K562 (cell line): ENCODE data around the gene EPHA4. TPM values are rescaled to one million over a fixed set of nuclear protein-coding genes. Genes with fewer than 3 reads are reported as not detected.

Experiments
- ATAC-seq: fragments of 200-7000 bp; cut with Tn5 transposase; 3 replicates; pipeline ENCODE4 v1.9.1; 2020; ENCODE audit warnings: moderate library complexity
- BruUV-seq: library from RNA; stranded (reverse); fragments of 400-500 nt; replicated peaks from 2 replicates; lab custom pipeline; 2021; lab: Mats Ljungman, UMichigan
- CTCF ChIA-PET: fragments of 300-600 bp; formaldehyde crosslinking; extraction: SDS; loops from one replicate; lab custom pipeline; 2021; ENCODE audit warnings: low intra/inter-chr PET ratio; lab: Yijun Ruan, JAX
- POLR2A ChIA-PET: fragments of 300-600, 350-650 bp; sonication (Branson Sonifier 250); formaldehyde crosslinking; extraction: SDS; loops from one replicate; lab custom pipeline; 2021; ENCODE audit warnings: antibody characterized with exemption, inconsistent platforms; lab: Yijun Ruan, JAX
- DNase-seq, 4 experiments: peaks; one replicate each; pipeline versions ENCODE4 v3.0.0 to v3.0.0-alpha.2; 2011 to 2018; ENCODE audit warnings: low spot score in 3 of 4, mixed read lengths in 3 of 4; ENCODE audit errors: extremely low read depth in 1 of 4
- FAIRE-seq: peaks from 2 replicates; lab custom pipeline; 2011; peaks lifted over from hg19 to GRCh38; lab: Jason Lieb, UNC
- H2AFZ ChIP-seq: 2 replicates; pipeline ENCODE4 v1.6.0; 2011; ENCODE audit warnings: low read depth, low read length, control low read depth, inconsistent platforms
- H3K27ac ChIP-seq: fragments of 200-600 bp; 3 replicates; pipeline ENCODE4 v1.8.0; 2011; ENCODE audit warnings: low read depth, mild to moderate bottlenecking, control low read depth, inconsistent platforms, low read length, moderate library complexity, mixed read lengths; ENCODE audit errors: extremely low read depth
- H3K27me3 ChIP-seq, 2 experiments: fragments of 300-600 bp in 1 of 2; 2 replicates in 1 of 2; 3 replicates in 1 of 2; pipeline versions ENCODE4 v1.6.0 to v1.8.0; 2011; ENCODE audit warnings: inconsistent platforms in 2 of 2, low read length in 2 of 2, mild to moderate bottlenecking in 1 of 2, mixed read lengths in 1 of 2, moderate library complexity in 1 of 2; ENCODE audit not compliant: control insufficient read depth in 2 of 2, insufficient read depth in 2 of 2
- H3K36me3 ChIP-seq: fragments of 300-600 bp; 3 replicates; pipeline ENCODE4 v1.8.0; 2011; ENCODE audit warnings: mild to moderate bottlenecking, low read length, inconsistent platforms; ENCODE audit not compliant: control insufficient read depth, insufficient read depth
- H3K4me1 ChIP-seq, 2 experiments: fragments of 200-600 bp in 1 of 2; replicated peaks in 1 of 2; 2 replicates in 1 of 2; 3 replicates in 1 of 2; pipeline versions ENCODE4 v1.5.1 to v1.8.0; 2011; ENCODE audit warnings: inconsistent platforms in 2 of 2, low read length in 2 of 2, mild to moderate bottlenecking in 1 of 2, mixed read lengths in 1 of 2, moderate library complexity in 1 of 2; ENCODE audit not compliant: control insufficient read depth in 2 of 2, insufficient read depth in 2 of 2
- H3K4me2 ChIP-seq: 2 replicates; pipeline ENCODE4 v1.6.1; 2011; ENCODE audit warnings: low read length, control low read depth, inconsistent platforms, mixed read lengths; ENCODE audit not compliant: insufficient read depth
- H3K4me3 ChIP-seq: fragments of 200-600 bp; sonication (generic), shearing (Covaris generic); 2 replicates; pipeline ENCODE4 v1.5.1; 2016; ENCODE audit warnings: control low read depth, inconsistent platforms
- H3K79me2 ChIP-seq: fragments of 200-600 bp; 3 replicates; pipeline ENCODE4 v1.8.0; 2011; ENCODE audit warnings: low read length, inconsistent platforms; ENCODE audit not compliant: control insufficient read depth, insufficient read depth
- H3K9ac ChIP-seq, 2 experiments: 2 replicates each; pipeline versions ENCODE4 v1.6.0 to v1.6.1; 2011; ENCODE audit warnings: low read depth in 2 of 2, low read length in 2 of 2, control low read depth in 1 of 2, inconsistent platforms in 1 of 2, mild to moderate bottlenecking in 1 of 2, mixed read lengths in 1 of 2; ENCODE audit not compliant: insufficient read depth in 1 of 2
- H3K9me1 ChIP-seq: one replicate; pipeline ENCODE4 v1.6.0; 2011; ENCODE audit warnings: inconsistent platforms, mild to moderate bottlenecking, low read length, moderate library complexity; ENCODE audit not compliant: control insufficient read depth, insufficient read depth
- H3K9me3 ChIP-seq: replicated peaks from 2 replicates; pipeline ENCODE4 v1.5.1; 2011; ENCODE audit warnings: low read depth, low read length, inconsistent platforms; ENCODE audit not compliant: control insufficient read depth, insufficient read depth
- H4K20me1 ChIP-seq: replicated peaks from 2 replicates; pipeline ENCODE4 v1.6.1; 2011; ENCODE audit warnings: low read length, inconsistent platforms, mixed read lengths; ENCODE audit not compliant: control insufficient read depth, insufficient read depth
- HCFC1 ChIP-seq: IDR thresholded peaks from 2 replicates; pipeline ENCODE4 v1.6.1; 2012; ENCODE audit warnings: low read depth, low read length, improper control_type of control experiment
- HNRNPL ChIP-seq: fragments of 200-400 bp; formaldehyde crosslinking; IDR thresholded peaks from 2 replicates; pipeline ENCODE4 v1.6.1; 2017; ENCODE audit warnings: low read depth, mild to moderate bottlenecking, low read length
- MCM2 ChIP-seq: fragments of 450-650 bp; IDR thresholded peaks from 2 replicates; pipeline ENCODE4 v1.6.1; 2017; ENCODE audit warnings: low read depth, mild to moderate bottlenecking
- MEIS2 ChIP-seq: fragments of 450-650 bp; IDR thresholded peaks from 2 replicates; pipeline ENCODE4 v1.6.1; 2014; ENCODE audit warnings: mild to moderate bottlenecking; ENCODE audit not compliant: partially characterized antibody
- NR1H2 ChIP-seq: sonication (generic); formaldehyde crosslinking; IDR thresholded peaks from 2 replicates; pipeline ENCODE4 v1.4.0; 2020; ENCODE audit warnings: mild to moderate bottlenecking, missing genetic modification reagents
- SMARCC2 ChIP-seq: fragments of 450-650 bp; IDR thresholded peaks from 2 replicates; pipeline ENCODE4 v1.6.1; 2017; ENCODE audit warnings: antibody characterized with exemption, moderate library complexity, mild to moderate bottlenecking, low read depth
- SMC3 ChIP-seq: conservative IDR thresholded peaks from 2 replicates; pipeline ENCODE4 v1.6.1; 2011; ENCODE audit warnings: low read depth, low read length, improper control_type of control experiment; ENCODE audit not compliant: insufficient read depth
- SRSF3 ChIP-seq: fragments of 200-400 bp; formaldehyde crosslinking; IDR thresholded peaks from 2 replicates; pipeline ENCODE4 v1.6.1; 2016; ENCODE audit warnings: mild to moderate bottlenecking, low read length, moderate library complexity; ENCODE audit not compliant: insufficient read depth
- ZNF282 ChIP-seq: sonication (generic); formaldehyde crosslinking; IDR thresholded peaks from 2 replicates; pipeline ENCODE4 v1.8.1; 2023; ENCODE audit warnings: missing genetic modification reagents
- WGBS: fragments of 100-300 bp; shearing (Covaris generic); methylation state at CpG from one replicate; pipeline ENCODE4 v1.1.6; 2016; ENCODE audit warnings: low coverage, mixed read lengths; ENCODE audit not compliant: insufficient coverage; ENCODE audit errors: missing lambda C conversion rate; 5-methylcytosine and 5-hydroxymethylcytosine counted together
- in situ Hi-C: fragments of 300-500 bp; cut with MboI; formaldehyde crosslinking; loops from 4 replicates; pipeline ENCODE4 v1.15.0; 2018; ENCODE audit warnings: inconsistent platforms, mixed read lengths
- intact Hi-C: fragments of 100-400 bp; cut with micrococcal nuclease; formaldehyde crosslinking; loops from 2 replicates; pipeline ENCODE4 v1.14.2; 2022
- polyA plus RNA-seq, 8 experiments: library from polyadenylated mRNA; depleted of rRNA in 4 of 8; stranded (reverse) in 5 of 8; unstranded in 3 of 8; fragments of >200 nt; fragmentation: Nextera tagmentation in 2 of 8; fragmentation: Illumina TruSeq in 1 of 8; extraction: Ambion mirVana in 2 of 8; extraction: Trizol in 1 of 8; gene quantifications; 2 replicates each; pipeline versions ENCODE4 v1.2.1 to v1.2.3, GENCODE V29; 2011 to 2014; ENCODE audit warnings: inconsistent platforms in 1 of 8, missing spikeins in 1 of 8
- total RNA-seq, 7 experiments: library from RNA; depleted of rRNA in 6 of 7; stranded (reverse); fragments of >200 nt in 6 of 7; fragmentation: Illumina TruSeq in 2 of 7; extraction: Trizol in 2 of 7; gene quantifications; 2 replicates each; pipeline versions ENCODE4 v1.2.1 to v1.2.3, GENCODE V29; 2011 to 2021; ENCODE audit warnings: low replicate concordance in 1 of 7
- TF ChIP-seq, protein P1 (sequence below): sonication (generic); formaldehyde crosslinking; IDR thresholded peaks from 2 replicates; pipeline ENCODE4 v1.8.0; 2022; ENCODE audit warnings: mild to moderate bottlenecking, missing genetic modification reagents
- TF ChIP-seq, protein P2 (sequence below): fragments of 200-800 bp; sonication (Bioruptor generic); IDR thresholded peaks from 2 replicates; pipeline ENCODE4 v1.6.1; 2016; ENCODE audit warnings: missing genetic modification characterization, missing compliant biosample characterization
- TF ChIP-seq, protein P3 (sequence below): sonication (generic); formaldehyde crosslinking; IDR thresholded peaks from 2 replicates; pipeline ENCODE4 v1.8.0; 2022; ENCODE audit warnings: mild to moderate bottlenecking, low read depth, missing genetic modification reagents
- TF ChIP-seq, protein P4 (sequence below): fragments of 450-650 bp; formaldehyde crosslinking; IDR thresholded peaks from 2 replicates; pipeline ENCODE4 v1.4.0; 2022; ENCODE audit warnings: missing genetic modification characterization

The EPHA4 gene
- total and polyA plus RNA-seq, 9 of the 15 experiments (the other 6 are each of a cell fraction or from before 2014, with no cell fraction given), result 0.07 to 0.09 (median 0.07) TPM; not detected in 6

DNA sequence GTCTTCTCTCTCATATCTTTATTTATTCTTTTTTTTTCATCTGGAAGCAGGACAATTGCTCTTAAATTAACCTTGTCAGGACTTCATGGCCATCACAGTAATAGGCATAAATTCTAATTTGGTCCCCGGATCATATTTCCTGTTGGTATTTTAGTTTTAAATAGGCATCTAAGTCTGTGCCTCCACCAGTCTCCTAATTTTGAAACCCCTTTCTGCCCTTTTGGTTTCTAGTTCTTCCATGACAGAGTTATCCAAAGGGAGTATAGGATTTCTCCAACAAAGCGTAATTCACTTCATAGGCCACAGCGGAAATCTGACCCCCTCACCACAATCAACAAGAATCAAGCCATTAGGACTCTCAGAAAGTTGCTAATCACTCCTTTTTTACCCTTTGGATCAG lies 3.8 kb downstream of the EPHA4 start:
- H3K79me2 ChIP-seq, result no peaks in the 10 kb centered on the region
- FAIRE-seq, result no peak
- in situ Hi-C loops, result no loop called here
- intact Hi-C loops, result no loop called here
- no peak overlapping the region for H3K4me2 ChIP-seq
- H3K9me3 ChIP-seq, result no peaks in the 10 kb centered on the region
- H3K27ac ChIP-seq, result no peak overlapping the region
- H3K9me1 ChIP-seq, result no peaks in the 10 kb centered on the region
- ChIA-PET POLR2A (no interaction called here), CTCF (no interaction called here)
- no peaks in the 10 kb centered on the region for H4K20me1 ChIP-seq
- DNase-seq, result no peak
- H3K9ac ChIP-seq, result no peak overlapping the region
- H3K36me3 ChIP-seq, result no peaks in the 10 kb centered on the region
- ATAC-seq, result no peak
- 5% methylated on average over 3 of the region's 3 CpGs for WGBS
- no peak overlapping the region for H2AFZ ChIP-seq
- H3K4me3 ChIP-seq, result no peak overlapping the region
- BruUV-seq, result no TSS peak
- peaks cover 0 to 20% of the 10 kb centered on the region in 2 experiments; a peak in 1 of 5 replicates for H3K4me1 ChIP-seq
- H3K27me3 ChIP-seq, result no peaks in the 10 kb centered on the region; a peak in 1 of 5 replicates
- TF ChIP-seq, protein P1, sequence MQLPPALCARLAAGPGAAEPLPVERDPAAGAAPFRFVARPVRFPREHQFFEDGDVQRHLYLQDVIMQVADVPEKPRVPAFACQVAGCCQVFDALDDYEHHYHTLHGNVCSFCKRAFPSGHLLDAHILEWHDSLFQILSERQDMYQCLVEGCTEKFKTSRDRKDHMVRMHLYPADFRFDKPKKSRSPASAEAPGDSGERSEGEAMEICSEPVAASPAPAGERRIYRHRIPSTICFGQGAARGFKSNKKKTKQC (CRISPR knock-in tag), result no peak
- TF ChIP-seq MCM2 (no peak), HNRNPL (no peak), SMARCC2 (no peak), SMC3 (no peak), MEIS2 (no peak), SRSF3 (no peak), NR1H2 (CRISPR knock-in tag) (no peak), HCFC1 (no peak), ZNF282 (CRISPR knock-in tag) (no peak)
- TF ChIP-seq, protein P2, sequence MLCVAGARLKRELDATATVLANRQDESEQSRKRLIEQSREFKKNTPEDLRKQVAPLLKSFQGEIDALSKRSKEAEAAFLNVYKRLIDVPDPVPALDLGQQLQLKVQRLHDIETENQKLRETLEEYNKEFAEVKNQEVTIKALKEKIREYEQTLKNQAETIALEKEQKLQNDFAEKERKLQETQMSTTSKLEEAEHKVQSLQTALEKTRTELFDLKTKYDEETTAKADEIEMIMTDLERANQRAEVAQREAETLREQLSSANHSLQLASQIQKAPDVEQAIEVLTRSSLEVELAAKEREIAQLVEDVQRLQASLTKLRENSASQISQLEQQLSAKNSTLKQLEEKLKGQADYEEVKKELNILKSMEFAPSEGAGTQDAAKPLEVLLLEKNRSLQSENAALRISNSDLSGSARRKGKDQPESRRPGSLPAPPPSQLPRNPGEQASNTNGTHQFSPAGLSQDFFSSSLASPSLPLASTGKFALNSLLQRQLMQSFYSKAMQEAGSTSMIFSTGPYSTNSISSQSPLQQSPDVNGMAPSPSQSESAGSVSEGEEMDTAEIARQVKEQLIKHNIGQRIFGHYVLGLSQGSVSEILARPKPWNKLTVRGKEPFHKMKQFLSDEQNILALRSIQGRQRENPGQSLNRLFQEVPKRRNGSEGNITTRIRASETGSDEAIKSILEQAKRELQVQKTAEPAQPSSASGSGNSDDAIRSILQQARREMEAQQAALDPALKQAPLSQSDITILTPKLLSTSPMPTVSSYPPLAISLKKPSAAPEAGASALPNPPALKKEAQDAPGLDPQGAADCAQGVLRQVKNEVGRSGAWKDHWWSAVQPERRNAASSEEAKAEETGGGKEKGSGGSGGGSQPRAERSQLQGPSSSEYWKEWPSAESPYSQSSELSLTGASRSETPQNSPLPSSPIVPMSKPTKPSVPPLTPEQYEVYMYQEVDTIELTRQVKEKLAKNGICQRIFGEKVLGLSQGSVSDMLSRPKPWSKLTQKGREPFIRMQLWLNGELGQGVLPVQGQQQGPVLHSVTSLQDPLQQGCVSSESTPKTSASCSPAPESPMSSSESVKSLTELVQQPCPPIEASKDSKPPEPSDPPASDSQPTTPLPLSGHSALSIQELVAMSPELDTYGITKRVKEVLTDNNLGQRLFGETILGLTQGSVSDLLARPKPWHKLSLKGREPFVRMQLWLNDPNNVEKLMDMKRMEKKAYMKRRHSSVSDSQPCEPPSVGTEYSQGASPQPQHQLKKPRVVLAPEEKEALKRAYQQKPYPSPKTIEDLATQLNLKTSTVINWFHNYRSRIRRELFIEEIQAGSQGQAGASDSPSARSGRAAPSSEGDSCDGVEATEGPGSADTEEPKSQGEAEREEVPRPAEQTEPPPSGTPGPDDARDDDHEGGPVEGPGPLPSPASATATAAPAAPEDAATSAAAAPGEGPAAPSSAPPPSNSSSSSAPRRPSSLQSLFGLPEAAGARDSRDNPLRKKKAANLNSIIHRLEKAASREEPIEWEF (CRISPR knock-in tag), result no peak
- TF ChIP-seq, protein P3, sequence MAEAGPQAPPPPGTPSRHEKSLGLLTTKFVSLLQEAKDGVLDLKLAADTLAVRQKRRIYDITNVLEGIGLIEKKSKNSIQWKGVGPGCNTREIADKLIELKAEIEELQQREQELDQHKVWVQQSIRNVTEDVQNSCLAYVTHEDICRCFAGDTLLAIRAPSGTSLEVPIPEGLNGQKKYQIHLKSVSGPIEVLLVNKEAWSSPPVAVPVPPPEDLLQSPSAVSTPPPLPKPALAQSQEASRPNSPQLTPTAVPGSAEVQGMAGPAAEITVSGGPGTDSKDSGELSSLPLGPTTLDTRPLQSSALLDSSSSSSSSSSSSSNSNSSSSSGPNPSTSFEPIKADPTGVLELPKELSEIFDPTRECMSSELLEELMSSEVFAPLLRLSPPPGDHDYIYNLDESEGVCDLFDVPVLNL (CRISPR knock-in tag), result no peak
- TF ChIP-seq, protein P4, sequence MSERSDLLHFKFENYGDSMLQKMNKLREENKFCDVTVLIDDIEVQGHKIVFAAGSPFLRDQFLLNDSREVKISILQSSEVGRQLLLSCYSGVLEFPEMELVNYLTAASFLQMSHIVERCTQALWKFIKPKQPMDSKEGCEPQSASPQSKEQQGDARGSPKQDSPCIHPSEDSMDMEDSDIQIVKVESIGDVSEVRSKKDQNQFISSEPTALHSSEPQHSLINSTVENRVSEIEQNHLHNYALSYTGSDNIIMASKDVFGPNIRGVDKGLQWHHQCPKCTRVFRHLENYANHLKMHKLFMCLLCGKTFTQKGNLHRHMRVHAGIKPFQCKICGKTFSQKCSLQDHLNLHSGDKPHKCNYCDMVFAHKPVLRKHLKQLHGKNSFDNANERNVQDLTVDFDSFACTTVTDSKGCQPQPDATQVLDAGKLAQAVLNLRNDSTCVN, result no peak
